IMR-90 (cell line): ENCODE results near the gene CNOT6. TPM values are rescaled to one million over a fixed set of nuclear protein-coding genes. Genes with fewer than 3 reads are reported as not detected.
A peak's percentile ranks its signal among the peaks of the same experiment; 100 is the strongest.

Source experiments
- ATAC-seq: fragments of 200-7000 bp; cut with Tn5 transposase; 2 replicates; pipeline ENCODE4 v1.9.1; 2020; ENCODE audit warnings: low read depth, mild to moderate bottlenecking, moderate library complexity
- BruUV-seq: library from RNA; stranded (reverse); fragments of 400-500 nt; replicated peaks from 2 replicates; lab custom pipeline; 2021; lab: Mats Ljungman, UMichigan
- CTCF ChIA-PET: fragments of 300-600 bp; formaldehyde crosslinking; extraction: SDS; loops from one replicate; lab custom pipeline; 2021; ENCODE audit warnings: antibody characterized with exemption; lab: Yijun Ruan, JAX
- POLR2A ChIA-PET: fragments of 300-600 bp; sonication (Branson Sonifier 250); formaldehyde crosslinking; loops from one replicate; lab custom pipeline; 2022; ENCODE audit warnings: antibody characterized with exemption; ENCODE audit not compliant: unreplicated experiment; lab: Charles Lee
- DNase-seq: peaks from one replicate; pipeline ENCODE4 v3.0.0; 2013
- H2AFZ ChIP-seq: replicated peaks from 2 replicates; pipeline ENCODE3; 2013; ENCODE audit warnings: low read length, mild to moderate bottlenecking; ENCODE audit not compliant: poor library complexity
- H2AK5ac ChIP-seq: 2 replicates; pipeline ENCODE4 v1.6.1; 2013; ENCODE audit warnings: low read depth, low read length, inconsistent platforms
- H2AK9ac ChIP-seq: replicated peaks from 2 replicates; pipeline ENCODE3; 2013; ENCODE audit warnings: mild to moderate bottlenecking, low read depth, low read length, moderate library complexity; ENCODE audit not compliant: poor library complexity
- H2BK120ac ChIP-seq: 2 replicates; pipeline ENCODE4 v1.6.1; 2013; ENCODE audit warnings: low read depth, low read length, inconsistent platforms
- H2BK15ac ChIP-seq: 3 replicates; pipeline ENCODE4 v1.6.1; 2013; ENCODE audit warnings: low read depth, low read length, inconsistent platforms
- H2BK20ac ChIP-seq: 2 replicates; pipeline ENCODE4 v1.6.1; 2013; ENCODE audit warnings: low read depth, mild to moderate bottlenecking, inconsistent platforms, low read length, moderate library complexity
- H2BK5ac ChIP-seq: 2 replicates; pipeline ENCODE4 v1.6.1; 2013; ENCODE audit warnings: mild to moderate bottlenecking, low read depth, low read length, inconsistent platforms; ENCODE audit not compliant: poor library complexity, severe bottlenecking
- H3K14ac ChIP-seq: replicated peaks from 2 replicates; pipeline ENCODE4 v1.6.1; 2013; ENCODE audit warnings: low read depth, low read length, inconsistent platforms
- H3K18ac ChIP-seq: 2 replicates; pipeline ENCODE4 v1.6.1; 2013; ENCODE audit warnings: low read depth, low read length, control low read depth
- H3K23ac ChIP-seq: 2 replicates; pipeline ENCODE4 v1.6.1; 2013; ENCODE audit warnings: low read depth, low read length, inconsistent platforms
- H3K27ac ChIP-seq: 2 replicates; pipeline ENCODE4 v1.5.1; 2013; ENCODE audit warnings: mild to moderate bottlenecking, control low read depth, low read length; ENCODE audit not compliant: insufficient read depth
- H3K27me3 ChIP-seq: 2 replicates; pipeline ENCODE4 v1.6.1; 2013; ENCODE audit warnings: low read length; ENCODE audit not compliant: control insufficient read depth, insufficient read depth
- H3K36me3 ChIP-seq: 2 replicates; pipeline ENCODE4 v1.6.1; 2013; ENCODE audit warnings: low read length, mixed read lengths; ENCODE audit not compliant: control insufficient read depth, insufficient read depth
- H3K4ac ChIP-seq: 2 replicates; pipeline ENCODE4 v1.6.1; 2013; ENCODE audit warnings: low read depth, low read length, inconsistent platforms
- H3K4me1 ChIP-seq: 2 replicates; pipeline ENCODE4 v1.6.1; 2013; ENCODE audit warnings: low read length, mixed read lengths; ENCODE audit not compliant: control insufficient read depth, insufficient read depth
- H3K4me2 ChIP-seq: 2 replicates; pipeline ENCODE4 v1.6.1; 2013; ENCODE audit warnings: low read depth, mild to moderate bottlenecking, control low read depth, low read length, moderate library complexity
- H3K4me3 ChIP-seq: 2 replicates; pipeline ENCODE4 v1.5.1; 2013; ENCODE audit warnings: low read depth, mild to moderate bottlenecking, control low read depth, low read length, moderate library complexity; ENCODE audit not compliant: insufficient read depth
- H3K56ac ChIP-seq: 2 replicates; pipeline ENCODE4 v1.6.1; 2013; ENCODE audit warnings: low read length, inconsistent platforms; ENCODE audit not compliant: insufficient read depth; ENCODE audit errors: extremely low read depth
- H3K79me1 ChIP-seq, 2 experiments: 2 replicates each; pipeline ENCODE4 v1.6.1; 2013; ENCODE audit warnings: low read length in 2 of 2, inconsistent platforms in 1 of 2, low read depth in 1 of 2
- H3K9ac ChIP-seq: 2 replicates; pipeline ENCODE4 v1.6.1; 2013; ENCODE audit warnings: low read depth, low read length, control low read depth
- H3K9me1 ChIP-seq: 2 replicates; pipeline ENCODE4 v1.6.1; 2013; ENCODE audit warnings: low read length, inconsistent platforms; ENCODE audit not compliant: insufficient read depth
- H3K9me3 ChIP-seq: 2 replicates; pipeline ENCODE4 v1.6.1; 2013; ENCODE audit warnings: low read length; ENCODE audit not compliant: control insufficient read depth, insufficient read depth
- H4K20me1 ChIP-seq: 2 replicates; pipeline ENCODE4 v1.6.1; 2013; ENCODE audit warnings: low read length, inconsistent platforms; ENCODE audit not compliant: insufficient read depth
- H4K5ac ChIP-seq: 2 replicates; pipeline ENCODE4 v1.6.1; 2013; ENCODE audit warnings: mild to moderate bottlenecking, low read depth, low read length, control low read depth
- H4K8ac ChIP-seq, 2 experiments: 2 replicates each; pipeline ENCODE4 v1.6.1; 2013; ENCODE audit warnings: low read depth in 2 of 2, low read length in 2 of 2, control low read depth in 1 of 2, inconsistent platforms in 1 of 2
- H4K91ac ChIP-seq: 2 replicates; pipeline ENCODE4 v1.6.1; 2013; ENCODE audit warnings: low read depth, low read length, inconsistent platforms; ENCODE audit not compliant: insufficient read depth
- MAFK ChIP-seq: IDR thresholded peaks from 2 replicates; pipeline ENCODE4 v1.6.1; 2012; ENCODE audit warnings: low read depth, low read length, improper control_type of control experiment
- MXI1 ChIP-seq: IDR thresholded peaks from 2 replicates; pipeline ENCODE4 v1.6.1; 2012; ENCODE audit warnings: low read depth, mild to moderate bottlenecking, low read length, moderate library complexity, borderline replicate concordance
- NFE2L2 ChIP-seq: fragments of 150-350 bp; IDR thresholded peaks from 2 replicates; pipeline ENCODE4 v1.6.1; 2016; ENCODE audit warnings: low read depth, mild to moderate bottlenecking, low read length
- WGBS, 2 experiments: methylation state at CpG; one replicate each; pipeline versions ENCODE4 v1.1.5 to v1.1.7; 2013; ENCODE audit warnings: missing lambda C conversion rate in 2 of 2; ENCODE audit not compliant: insufficient read length in 1 of 2; ENCODE audit errors: extremely low coverage in 2 of 2; 5-methylcytosine and 5-hydroxymethylcytosine counted together
- dilution Hi-C: fragments of 300-500 bp; cut with HindIII; formaldehyde crosslinking; loops from one replicate; pipeline ENCODE4 v1.14.3; 2018; ENCODE audit warnings: low sequenced_read_pairs; ENCODE audit not compliant: unreplicated experiment
- in situ Hi-C: fragments of 300-500 bp; cut with MboI; formaldehyde crosslinking; loops from 3 replicates; pipeline ENCODE4 v1.14.3; 2019; ENCODE audit warnings: low sequenced_read_pairs, inconsistent platforms, mixed read lengths
- intact Hi-C: fragments of 100-400 bp; cut with micrococcal nuclease; formaldehyde crosslinking; loops from 2 replicates; pipeline ENCODE4 v1.10.0; 2022
- polyA plus RNA-seq, 3 experiments: library from polyadenylated mRNA; depleted of rRNA; stranded (reverse); fragments of >200 nt; gene quantifications; 2 replicates each; pipeline ENCODE4 v1.2.3, GENCODE V29; 2012; ENCODE audit warnings: low replicate concordance in 1 of 3
- total RNA-seq: library from RNA; depleted of rRNA; stranded (reverse); fragments of >200 nt; gene quantifications from 2 replicates; pipeline ENCODE4 v1.2.3, GENCODE V29; 2012

Gene CNOT6
- total and polyA plus RNA-seq, 2 of the 4 experiments (the other 2 are of a cell fraction), result 9.7 to 10.8 TPM

GRCh38 chr5:180548563-180548962 is 54.4 kb downstream of the CNOT6 start:
- no peak overlapping the region for H2BK15ac ChIP-seq
- ChIA-PET CTCF (no interaction called here), POLR2A (no interaction called here)
- BruUV-seq, result no TSS peak
- H3K4me1 ChIP-seq, result no peaks in the 10 kb centered on the region; the same call in 1 of the 2 replicates
- ATAC-seq, result no peak
- H3K36me3 ChIP-seq, result peaks cover 12% of the 10 kb centered on the region
- no peak overlapping the region for H2BK20ac ChIP-seq
- H3K14ac ChIP-seq, result no peak overlapping the region
- 0 out of 2 replicates have a peak, but pooled peaks cover 7% of the 10 kb centered on the region for H4K20me1 ChIP-seq
- H3K4ac ChIP-seq, result no peak overlapping the region
- H3K4me3 ChIP-seq, result no peak overlapping the region
- intact Hi-C loops, result no loop called here
- H3K9ac ChIP-seq, result no peak overlapping the region
- H2AK9ac ChIP-seq, result no peak overlapping the region
- H4K91ac ChIP-seq, result no peak overlapping the region
- dilution Hi-C loops, result no loop called here
- H3K23ac ChIP-seq, result no peak overlapping the region
- no peak overlapping the region for H3K4me2 ChIP-seq
- no peaks in the 10 kb centered on the region for H3K9me3 ChIP-seq
- in situ Hi-C loops, result no loop called here
- H3K27ac ChIP-seq, result no peak overlapping the region
- no peak overlapping the region for H2AFZ ChIP-seq
- H2BK120ac ChIP-seq, result no peak overlapping the region
- TF ChIP-seq NFE2L2, result 0 out of 2 replicates have a peak, but pooled peaks have one; percentile 13
- peak; percentile 86 for TF ChIP-seq MAFK
- no peak for TF ChIP-seq MXI1
- no peak overlapping the region for H3K56ac ChIP-seq
- H3K79me1 ChIP-seq, result peaks cover 20 to 24% of the 10 kb centered on the region in 2 experiments
- no peak overlapping the region for H2BK5ac ChIP-seq
- DNase-seq, result no peak
- no peaks in the 10 kb centered on the region for H3K27me3 ChIP-seq
- H3K18ac ChIP-seq, result no peak overlapping the region
- H3K9me1 ChIP-seq, result 0 out of 2 replicates have a peak, but pooled peaks cover 3% of the 10 kb centered on the region
- no peak overlapping the region for H4K5ac ChIP-seq
- no peak overlapping the region for H2AK5ac ChIP-seq
- no CpG with 5 or more reads among the region's 3 CpGs for WGBS, 2 experiments
- no peak overlapping the region for H4K8ac ChIP-seq
